ENCODE results near the gene TMEM38B.

Gene TMEM38B

GRCh38 chr9:105822814-105823213 is 128.5 kb downstream of the TMEM38B start:
- DNase-seq (ENCODE audit: low read depth) = no peak
- no peak overlapping the region for H3K4me3 ChIP-seq (ENCODE audit: low read length)
- TF ChIP-seq CTCF (conservative IDR thresholded peaks at IDR 0.05; ENCODE audit: low read depth, low read length) = no peak

All from retinal pigment epithelial cell (primary cell).